Measurements from ENCODE around the gene CDHR3. TPM values are rescaled to one million over a fixed set of nuclear protein-coding genes. Genes with fewer than 3 reads are reported as not detected.

The CDHR3 gene
- total and polyA plus RNA-seq, 10 of the 15 experiments (the other 5 are each of a cell fraction or from before 2014, with no cell fraction given): 0.06 to 0.11 TPM; not detected in 8

DNA sequence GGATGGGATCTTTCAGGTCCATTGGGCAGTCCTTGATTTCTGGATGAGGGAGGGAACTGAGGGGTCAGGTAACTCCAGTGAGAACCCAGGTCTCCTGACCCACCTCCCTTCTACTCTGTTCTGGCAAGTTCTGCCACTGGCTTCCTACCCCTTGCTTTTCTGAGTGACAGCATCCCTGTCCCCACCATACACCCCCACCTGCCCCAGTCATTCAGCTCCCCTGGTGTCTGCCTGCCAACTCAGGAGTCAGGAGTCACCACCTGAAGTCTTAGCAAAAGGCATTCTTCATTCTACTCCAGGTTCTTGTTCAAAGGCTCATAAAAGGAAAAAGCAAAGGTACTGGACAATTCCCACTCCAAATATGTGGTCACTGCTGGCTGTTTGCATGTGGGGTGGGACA is 26.6 kb downstream of the CDHR3 start (continued):
- TF ChIP-seq, protein P1, sequence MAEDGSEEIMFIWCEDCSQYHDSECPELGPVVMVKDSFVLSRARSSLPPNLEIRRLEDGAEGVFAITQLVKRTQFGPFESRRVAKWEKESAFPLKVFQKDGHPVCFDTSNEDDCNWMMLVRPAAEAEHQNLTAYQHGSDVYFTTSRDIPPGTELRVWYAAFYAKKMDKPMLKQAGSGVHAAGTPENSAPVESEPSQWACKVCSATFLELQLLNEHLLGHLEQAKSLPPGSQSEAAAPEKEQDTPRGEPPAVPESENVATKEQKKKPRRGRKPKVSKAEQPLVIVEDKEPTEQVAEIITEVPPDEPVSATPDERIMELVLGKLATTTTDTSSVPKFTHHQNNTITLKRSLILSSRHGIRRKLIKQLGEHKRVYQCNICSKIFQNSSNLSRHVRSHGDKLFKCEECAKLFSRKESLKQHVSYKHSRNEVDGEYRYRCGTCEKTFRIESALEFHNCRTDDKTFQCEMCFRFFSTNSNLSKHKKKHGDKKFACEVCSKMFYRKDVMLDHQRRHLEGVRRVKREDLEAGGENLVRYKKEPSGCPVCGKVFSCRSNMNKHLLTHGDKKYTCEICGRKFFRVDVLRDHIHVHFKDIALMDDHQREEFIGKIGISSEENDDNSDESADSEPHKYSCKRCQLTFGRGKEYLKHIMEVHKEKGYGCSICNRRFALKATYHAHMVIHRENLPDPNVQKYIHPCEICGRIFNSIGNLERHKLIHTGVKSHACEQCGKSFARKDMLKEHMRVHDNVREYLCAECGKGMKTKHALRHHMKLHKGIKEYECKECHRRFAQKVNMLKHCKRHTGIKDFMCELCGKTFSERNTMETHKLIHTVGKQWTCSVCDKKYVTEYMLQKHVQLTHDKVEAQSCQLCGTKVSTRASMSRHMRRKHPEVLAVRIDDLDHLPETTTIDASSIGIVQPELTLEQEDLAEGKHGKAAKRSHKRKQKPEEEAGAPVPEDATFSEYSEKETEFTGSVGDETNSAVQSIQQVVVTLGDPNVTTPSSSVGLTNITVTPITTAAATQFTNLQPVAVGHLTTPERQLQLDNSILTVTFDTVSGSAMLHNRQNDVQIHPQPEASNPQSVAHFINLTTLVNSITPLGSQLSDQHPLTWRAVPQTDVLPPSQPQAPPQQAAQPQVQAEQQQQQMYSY (CRISPR knock-in tag; IDR thresholded peaks at IDR 0.05): no peak
- no peak for TF ChIP-seq SRF (IDR thresholded peaks at IDR 0.05; ENCODE audit: low read depth in 2 of 2, low read length in 2 of 2)
- TF ChIP-seq TAF1 (IDR thresholded peaks at IDR 0.05; ENCODE audit: borderline replicate concordance, low read depth, low read length): no peak
- TF ChIP-seq, protein P2, sequence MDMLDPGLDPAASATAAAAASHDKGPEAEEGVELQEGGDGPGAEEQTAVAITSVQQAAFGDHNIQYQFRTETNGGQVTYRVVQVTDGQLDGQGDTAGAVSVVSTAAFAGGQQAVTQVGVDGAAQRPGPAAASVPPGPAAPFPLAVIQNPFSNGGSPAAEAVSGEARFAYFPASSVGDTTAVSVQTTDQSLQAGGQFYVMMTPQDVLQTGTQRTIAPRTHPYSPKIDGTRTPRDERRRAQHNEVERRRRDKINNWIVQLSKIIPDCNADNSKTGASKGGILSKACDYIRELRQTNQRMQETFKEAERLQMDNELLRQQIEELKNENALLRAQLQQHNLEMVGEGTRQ (IDR thresholded peaks at IDR 0.05; ENCODE audit: borderline replicate concordance, low read depth, low read length): no peak
- no peak for TF ChIP-seq SREBF1 (IDR thresholded peaks at IDR 0.05; ENCODE audit: low read length)
- TF ChIP-seq SMAD5 (IDR thresholded peaks at IDR 0.05; ENCODE audit: low read depth): no peak
- no peak for TF ChIP-seq SMAD1 (IDR thresholded peaks at IDR 0.05; ENCODE audit: low read depth, partially characterized antibody)

- Histone ChIP-seq H2AFZ (ENCODE audit: control insufficient read depth, low read depth, low read length) (no peak overlapping the region), H3K27ac (ENCODE audit: control insufficient read depth, insufficient read depth) (no peak overlapping the region), H3K4me1 (ENCODE audit: control insufficient read depth, insufficient read depth, low read length) (no peaks in the 10 kb centered on the region), H3K36me3 (ENCODE audit: control insufficient read depth in 2 of 2, insufficient read depth in 2 of 2, low read length in 1 of 2) (no peaks in the 10 kb centered on the region), H3K9ac (ENCODE audit: control insufficient read depth, insufficient read depth, low read length) (no peak overlapping the region), H3K9me3 (replicated peaks; ENCODE audit: control insufficient read depth, insufficient read depth, low read length) (no peaks in the 10 kb centered on the region), H4K20me1 (ENCODE audit: control insufficient read depth, insufficient read depth) (no peaks in the 10 kb centered on the region), H3K4me2 (ENCODE audit: control insufficient read depth, insufficient read depth) (no peak overlapping the region), H3K79me2 (ENCODE audit: control insufficient read depth, insufficient read depth, low read length) (no peaks in the 10 kb centered on the region), H3K4me3 (no peak overlapping the region), H3K27me3 (replicated peaks in 1 of 2; ENCODE audit: control insufficient read depth in 2 of 2, insufficient read depth in 2 of 2, low read length in 1 of 2) (peaks cover 0 to 3% of the 10 kb centered on the region in 2 experiments; a peak in 2 of 4 replicates)
- no peak for DNase-seq (ENCODE audit: low read depth, low spot score)
- ChIA-PET SMC1A (ENCODE audit: uncharacterized antibody, unreplicated experiment) (interaction anchor here (1.2 kb wide), 1 partner anchor 22 kb away, joined by 3 read pairs; no protein-coding TSS in a partner anchor), CTCF (interaction anchor here (1.5 kb wide), 1 partner anchor 230 kb away, joined by 4 read pairs; no protein-coding TSS in a partner anchor), RAD21 (ENCODE audit: unreplicated experiment) (interaction anchor here (0.7 kb wide), 1 partner anchor 11 kb away, joined by 3 read pairs; no protein-coding TSS in a partner anchor), POLR2A (no interaction called here)
- BruUV-seq (replicated peaks): no TSS peak
- no peak for TF ChIP-seq RFX5 (IDR thresholded peaks at IDR 0.05; ENCODE audit: low read depth, low read length)
- no peak for TF ChIP-seq WRNIP1 (IDR thresholded peaks at IDR 0.05; ENCODE audit: borderline replicate concordance, low read depth, low read length)
- WGBS (ENCODE audit: insufficient coverage, insufficient replicate concordance, low lambda C conversion rate, missing lambda C conversion rate): 25% methylated on average over 7 of the region's 7 CpGs
- FAIRE-seq: no peak
- in situ Hi-C loops (cut with MboI) (no loop called here), intact Hi-C loops (cut with micrococcal nuclease; ENCODE audit: unreplicated experiment) (no loop called here)
- ATAC-seq: no peak
Observed at GRCh38 chr7:105990141-105990540, 27.1 kb downstream of the CDHR3 start.

All from GM12878 (cell line).